ENCODE data around the gene NAALADL2. TPM values are rescaled to one million over a fixed set of nuclear protein-coding genes. Genes with fewer than 3 reads are reported as not detected.

NAALADL2 gene
- total RNA-seq, 2 donors from 2014 or later, result 6.2 to 14.5 TPM

DNA sequence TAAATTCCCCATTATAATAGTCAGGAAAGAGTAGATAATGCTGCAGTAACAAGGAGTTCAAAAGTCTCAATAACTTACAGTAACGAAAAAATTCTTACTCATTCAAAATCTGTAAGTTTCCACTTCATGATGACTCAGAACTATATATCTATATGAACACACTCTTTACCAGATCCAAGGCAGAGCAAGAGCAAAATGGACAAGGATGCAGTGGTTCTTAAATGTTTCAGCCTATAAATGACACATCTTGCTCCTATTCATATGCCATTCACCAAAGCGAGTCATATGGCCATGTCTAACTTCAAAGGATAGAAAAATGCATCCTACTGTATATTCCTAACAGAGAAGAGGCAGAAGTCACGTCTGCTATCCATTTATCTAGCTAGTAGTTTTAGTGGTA is 787.7 kb downstream of the NAALADL2 start:
- TF ChIP-seq CTCF (IDR thresholded peaks at IDR 0.05) (no peak), POLR2A (IDR thresholded peaks at IDR 0.05) (no peak)
- no peaks in the 10 kb centered on the region for H3K27me3 ChIP-seq
- 62 to 70% methylated on average over 3 of the region's 3 CpGs for WGBS, 2 donors
- intact Hi-C loops (cut with DNase I), result no loop called here
- H3K4me1 ChIP-seq, result no peaks in the 10 kb centered on the region
- no peak for ATAC-seq
- H3K27ac ChIP-seq, result no peak overlapping the region
- H3K4me3 ChIP-seq, result no peak overlapping the region
- no peak for DNase-seq
- H3K9me3 ChIP-seq, result no peaks in the 10 kb centered on the region
- H3K36me3 ChIP-seq (replicated peaks in 1 of 2; ENCODE audit: insufficient read depth in 1 of 2, low read depth in 2 of 2), result no peaks in the 10 kb centered on the region

GRCh38 chr3:175648899-175649298 is 789.8 kb downstream of the NAALADL2 start:
- Histone ChIP-seq H3K4me3 (no peak overlapping the region), H3K27ac (no peak overlapping the region), H3K4me1 (no peaks in the 10 kb centered on the region), H3K27me3 (no peaks in the 10 kb centered on the region), H3K36me3 (replicated peaks in 1 of 2; ENCODE audit: insufficient read depth in 1 of 2, low read depth in 2 of 2) (no peaks in the 10 kb centered on the region), H3K9me3 (no peaks in the 10 kb centered on the region)
- TF ChIP-seq CTCF (IDR thresholded peaks at IDR 0.05), result no peak
- TF ChIP-seq POLR2A (IDR thresholded peaks at IDR 0.05), result no peak
- DNase-seq (no peak), ATAC-seq (no peak)
- intact Hi-C loops (cut with DNase I), result no loop called here

GRCh38 chr3:175651716-175652115 is 792.6 kb downstream of the NAALADL2 start:
- no peak for ATAC-seq
- WGBS, 2 donors, result 54 to 65% methylated on average over 5 of the region's 5 CpGs
- DNase-seq, result no peak

DNA sequence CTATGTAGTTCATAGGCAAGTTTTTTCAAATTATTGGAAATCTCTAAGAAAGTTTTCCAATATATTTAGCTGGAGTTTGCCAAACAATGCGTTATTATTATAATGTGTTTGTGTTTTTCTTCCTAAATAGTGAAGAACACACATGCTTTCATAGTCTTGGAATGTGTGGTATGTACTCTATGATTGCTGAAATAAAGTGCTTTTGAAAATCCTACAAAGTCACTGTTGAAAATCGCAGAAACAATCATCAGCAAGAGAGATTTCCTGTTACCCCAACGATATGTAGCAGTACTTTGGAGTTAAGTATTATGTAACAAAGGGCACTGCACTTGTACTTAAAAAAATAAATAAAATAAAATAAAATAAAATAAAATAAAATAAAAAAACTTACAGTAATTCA is 796.2 kb downstream of the NAALADL2 start:
- DNase-seq (no peak), ATAC-seq (no peak)
- Histone ChIP-seq H3K9me3 (no peaks in the 10 kb centered on the region), H3K27me3 (no peaks in the 10 kb centered on the region), H3K27ac (no peak overlapping the region), H3K36me3 (replicated peaks in 1 of 2; ENCODE audit: insufficient read depth in 1 of 2, low read depth in 2 of 2) (no peaks in the 10 kb centered on the region), H3K4me3 (no peak overlapping the region), H3K4me1 (no peaks in the 10 kb centered on the region)
- whole genome bisulfite sequencing, 2 donors, result 52 to 72% methylated on average over 3 of the region's 3 CpGs
- no peak for TF ChIP-seq CTCF (IDR thresholded peaks at IDR 0.05)
- no peak for TF ChIP-seq POLR2A (IDR thresholded peaks at IDR 0.05)
- intact Hi-C loops (cut with DNase I), result no loop called here

More at GRCh38 chr3:175651716-175652115, 792.6 kb downstream of the NAALADL2 start:
- TF ChIP-seq POLR2A (IDR thresholded peaks at IDR 0.05) (no peak), CTCF (IDR thresholded peaks at IDR 0.05) (no peak)
- intact Hi-C loops (cut with DNase I), result no loop called here
- Histone ChIP-seq H3K36me3 (replicated peaks in 1 of 2; ENCODE audit: insufficient read depth in 1 of 2, low read depth in 2 of 2) (no peaks in the 10 kb centered on the region), H3K4me3 (no peak overlapping the region), H3K9me3 (no peaks in the 10 kb centered on the region), H3K27ac (no peak overlapping the region), H3K27me3 (no peaks in the 10 kb centered on the region), H3K4me1 (no peaks in the 10 kb centered on the region)

- H3K4me1 ChIP-seq, result no peaks in the 10 kb centered on the region
- ATAC-seq, result no peak
- TF ChIP-seq POLR2A (IDR thresholded peaks at IDR 0.05), result no peak
- no peak for TF ChIP-seq CTCF (IDR thresholded peaks at IDR 0.05)
- H3K27ac ChIP-seq, result no peak overlapping the region
- no peaks in the 10 kb centered on the region for H3K9me3 ChIP-seq
- intact Hi-C loops (cut with DNase I), result no loop called here
- no peaks in the 10 kb centered on the region for H3K27me3 ChIP-seq
- no peaks in the 10 kb centered on the region for H3K36me3 ChIP-seq (replicated peaks in 1 of 2; ENCODE audit: insufficient read depth in 1 of 2, low read depth in 2 of 2)
- 53 to 60% methylated on average over 1 of the region's 1 CpG for WGBS, 2 donors
- no peak for DNase-seq
- no peak overlapping the region for H3K4me3 ChIP-seq
Observed at GRCh38 chr3:175656461-175656860, 797.3 kb downstream of the NAALADL2 start.

Measured in body of pancreas (tissue), 4 donors.